Measurements from ENCODE around the gene SLC27A6.

DNA sequence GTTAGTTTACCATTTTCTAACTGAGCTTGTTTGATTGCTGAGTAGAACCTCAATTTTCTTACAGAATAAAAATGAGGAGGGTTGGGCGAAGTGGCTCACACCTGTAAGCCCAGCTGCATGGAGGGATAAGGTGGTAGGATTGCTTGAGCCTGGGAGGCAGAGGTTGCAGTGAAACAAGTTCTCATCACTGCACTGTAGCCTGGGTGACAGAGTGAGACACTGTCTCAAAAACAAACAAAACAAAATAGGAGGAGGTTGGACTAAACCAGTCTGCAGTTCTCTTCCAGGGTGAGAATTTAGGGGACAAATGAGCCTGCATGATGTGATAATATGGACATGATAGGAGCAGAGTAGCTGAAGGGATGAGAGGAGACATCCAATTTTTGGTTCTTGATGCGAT lies 57.3 kb downstream of the SLC27A6 start:
- TF ChIP-seq, protein P1, sequence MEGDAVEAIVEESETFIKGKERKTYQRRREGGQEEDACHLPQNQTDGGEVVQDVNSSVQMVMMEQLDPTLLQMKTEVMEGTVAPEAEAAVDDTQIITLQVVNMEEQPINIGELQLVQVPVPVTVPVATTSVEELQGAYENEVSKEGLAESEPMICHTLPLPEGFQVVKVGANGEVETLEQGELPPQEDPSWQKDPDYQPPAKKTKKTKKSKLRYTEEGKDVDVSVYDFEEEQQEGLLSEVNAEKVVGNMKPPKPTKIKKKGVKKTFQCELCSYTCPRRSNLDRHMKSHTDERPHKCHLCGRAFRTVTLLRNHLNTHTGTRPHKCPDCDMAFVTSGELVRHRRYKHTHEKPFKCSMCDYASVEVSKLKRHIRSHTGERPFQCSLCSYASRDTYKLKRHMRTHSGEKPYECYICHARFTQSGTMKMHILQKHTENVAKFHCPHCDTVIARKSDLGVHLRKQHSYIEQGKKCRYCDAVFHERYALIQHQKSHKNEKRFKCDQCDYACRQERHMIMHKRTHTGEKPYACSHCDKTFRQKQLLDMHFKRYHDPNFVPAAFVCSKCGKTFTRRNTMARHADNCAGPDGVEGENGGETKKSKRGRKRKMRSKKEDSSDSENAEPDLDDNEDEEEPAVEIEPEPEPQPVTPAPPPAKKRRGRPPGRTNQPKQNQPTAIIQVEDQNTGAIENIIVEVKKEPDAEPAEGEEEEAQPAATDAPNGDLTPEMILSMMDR (IDR thresholded peaks at IDR 0.05) = no peak
- TF ChIP-seq EZH2 (IDR thresholded peaks at IDR 0.05) (no peak), EZH2phosphoT487 (IDR thresholded peaks at IDR 0.05) (no peak)
